T-helper 22 cell (primary cell): ENCODE measurements around the gene COL5A2.

ENCODE experiments used
- DNase-seq: peaks from one replicate; pipeline ENCODE4 v3.0.0-alpha.2; 2020; ENCODE audit warnings: low read depth

COL5A2 gene

GRCh38 chr2:189097934-189098333, 81.6 kb downstream of the COL5A2 start:
- DNase-seq, result no peak

- DNase-seq, result no peak
These were observed 82.7 kb downstream of the COL5A2 start for GRCh38 chr2:189096769-189097447.

- no peak for DNase-seq
These were observed 84.5 kb downstream of the COL5A2 start for GRCh38 chr2:189095101-189095500.

- DNase-seq, result no peak
These were observed 86.6 kb downstream of the COL5A2 start for GRCh38 chr2:189092936-189093335.

GRCh38 chr2:189091253-189091652, 88.3 kb downstream of the COL5A2 start:
- DNase-seq, result no peak

GRCh38 chr2:189088591-189089205, 90.9 kb downstream of the COL5A2 start:
- no peak for DNase-seq

GRCh38 chr2:189086710-189087109, 92.9 kb downstream of the COL5A2 start:
- no peak for DNase-seq

- no peak for DNase-seq
These were observed 93.3 kb downstream of the COL5A2 start for GRCh38 chr2:189086250-189086649.

GRCh38 chr2:189083606-189084005, 96.0 kb downstream of the COL5A2 start:
- no peak for DNase-seq

GRCh38 chr2:189083106-189083505, 96.5 kb downstream of the COL5A2 start:
- no peak for DNase-seq

- DNase-seq, result no peak
These were observed 97.1 kb downstream of the COL5A2 start for GRCh38 chr2:189082376-189082975.

- no peak for DNase-seq
These were observed 103.0 kb downstream of the COL5A2 start for GRCh38 chr2:189076572-189076971.

- no peak for DNase-seq
These were observed 103.4 kb downstream of the COL5A2 start for GRCh38 chr2:189076120-189076519.

GRCh38 chr2:189074506-189074905, 105.1 kb downstream of the COL5A2 start:
- DNase-seq, result no peak

GRCh38 chr2:189072036-189072435, 107.5 kb downstream of the COL5A2 start:
- DNase-seq, result no peak

- no peak for DNase-seq
These were observed 109.5 kb downstream of the COL5A2 start for GRCh38 chr2:189069855-189070619.

- DNase-seq, result no peak
These were observed 113.5 kb downstream of the COL5A2 start for GRCh38 chr2:189066037-189066436.

GRCh38 chr2:189060096-189060642, 119.4 kb downstream of the COL5A2 start:
- DNase-seq, result no peak

- no peak for DNase-seq
These were observed 122.2 kb downstream of the COL5A2 start for GRCh38 chr2:189057316-189057715.

- no peak for DNase-seq
These were observed 123.1 kb downstream of the COL5A2 start for GRCh38 chr2:189056200-189057106.

GRCh38 chr2:189050165-189050712, 129.3 kb downstream of the COL5A2 start:
- DNase-seq, result no peak
